GM23338 (cell line): ENCODE measurements around the gene GLCE. TPM values are rescaled to one million over a fixed set of nuclear protein-coding genes. Genes with fewer than 3 reads are reported as not detected.

Experiments used
- ATAC-seq: fragments of 200-7000 bp; cut with Tn5 transposase; 3 replicates; pipeline ENCODE4 v1.9.1; 2020
- DNase-seq: peaks from one replicate; pipeline ENCODE4 v3.0.0-alpha.2; 2015; ENCODE audit warnings: low spot score
- H2AFZ ChIP-seq: fragments of 200-600 bp; sonication (generic); 2 replicates; pipeline ENCODE4 v1.8.0; 2016; ENCODE audit warnings: antibody characterized with exemption, mild to moderate bottlenecking, moderate library complexity
- H3F3A ChIP-seq: fragments of 200-600 bp; sonication (generic); replicated peaks from 2 replicates; pipeline ENCODE4 v1.8.0; 2017; ENCODE audit warnings: antibody characterized with exemption, mixed run types, low read depth
- H3K27ac ChIP-seq: fragments of 200-600 bp; sonication (generic); 2 replicates; pipeline ENCODE4 v1.6.1; 2016; ENCODE audit warnings: low read depth
- H3K27me3 ChIP-seq: fragments of 200-600 bp; sonication (generic); 2 replicates; pipeline ENCODE4 v1.8.0; 2016; ENCODE audit warnings: mild to moderate bottlenecking, mixed run types, moderate library complexity; ENCODE audit not compliant: insufficient read depth
- H3K36me3 ChIP-seq: fragments of 200-600 bp; sonication (generic); 2 replicates; pipeline ENCODE4 v1.8.0; 2016; ENCODE audit warnings: mild to moderate bottlenecking; ENCODE audit not compliant: insufficient read depth
- H3K4me1 ChIP-seq: fragments of 200-600 bp; sonication (generic); 2 replicates; pipeline ENCODE4 v1.8.0; 2016; ENCODE audit warnings: mild to moderate bottlenecking, moderate library complexity; ENCODE audit not compliant: insufficient read depth
- H3K4me2 ChIP-seq: fragments of 200-600 bp; sonication (generic); 2 replicates; pipeline ENCODE4 v1.7.1; 2017; ENCODE audit warnings: mixed run types
- H3K4me3 ChIP-seq: fragments of 200-600 bp; sonication (generic); 2 replicates; pipeline ENCODE4 v1.6.1; 2016; ENCODE audit warnings: mixed run types
- H3K79me2 ChIP-seq: fragments of 200-600 bp; sonication (generic); replicated peaks from 2 replicates; pipeline ENCODE4 v1.8.0; 2017; ENCODE audit warnings: mild to moderate bottlenecking; ENCODE audit not compliant: insufficient read depth
- H3K9me2 ChIP-seq: fragments of 200-600 bp; sonication (generic); 2 replicates; pipeline ENCODE4 v1.8.0; 2017; ENCODE audit not compliant: insufficient read depth
- H4K20me1 ChIP-seq: fragments of 200-600 bp; sonication (generic); replicated peaks from 2 replicates; pipeline ENCODE4 v1.8.0; 2017; ENCODE audit warnings: mild to moderate bottlenecking; ENCODE audit not compliant: insufficient read depth
- H3K27ac Mint-ChIP-seq: 2 replicates; pipeline ENCODE4 v1.8.0; 2020; ENCODE audit warnings: inconsistent platforms, mild to moderate bottlenecking, moderate library complexity, mixed read lengths
- H3K27me3 Mint-ChIP-seq: 3 replicates; pipeline ENCODE4 v1.8.0; 2022; ENCODE audit warnings: low read depth, mild to moderate bottlenecking, moderate library complexity, mixed read lengths, inconsistent platforms; ENCODE audit not compliant: insufficient read depth, poor library complexity
- H3K36me3 Mint-ChIP-seq: 3 replicates; pipeline ENCODE4 v1.8.0; 2021; ENCODE audit warnings: low read depth, mild to moderate bottlenecking, inconsistent platforms, moderate library complexity, mixed read lengths
- H3K4me1 Mint-ChIP-seq: 3 replicates; pipeline ENCODE4 v1.8.0; 2020; ENCODE audit warnings: mild to moderate bottlenecking, inconsistent platforms, mixed read lengths
- H3K4me3 Mint-ChIP-seq: 3 replicates; pipeline ENCODE4 v1.8.0; 2021; ENCODE audit warnings: moderate library complexity, mild to moderate bottlenecking, inconsistent platforms, mixed read lengths
- H3K9me3 Mint-ChIP-seq: 3 replicates; pipeline ENCODE4 v1.8.0; 2020; ENCODE audit warnings: moderate library complexity, mild to moderate bottlenecking, inconsistent platforms, mixed read lengths
- CREB1 ChIP-seq: fragments of 250-450 bp; sonication (Bioruptor Pico); IDR thresholded peaks from 2 replicates; pipeline ENCODE4 v1.5.0; 2020; ENCODE audit warnings: low read depth, mild to moderate bottlenecking, moderate library complexity
- CTCF ChIP-seq, 2 experiments: fragments of 200-600 bp in 1 of 2; sonication (generic) in 1 of 2; conservative IDR thresholded peaks; 2 replicates each; pipeline versions ENCODE4 v1.5.1 to v1.6.1; 2016 to 2017; ENCODE audit warnings: antibody characterized with exemption in 2 of 2, low read depth in 2 of 2, mild to moderate bottlenecking in 2 of 2, moderate library complexity in 1 of 2
- ETS1 ChIP-seq: IDR thresholded peaks from 2 replicates; pipeline ENCODE4 v1.6.1; 2016; ENCODE audit warnings: antibody characterized with exemption
- EZH2 ChIP-seq: fragments of 200-600 bp; sonication (generic); IDR thresholded peaks from one replicate; pipeline ENCODE4 v1.8.0; 2017; ENCODE audit warnings: antibody characterized with exemption, mild to moderate bottlenecking, low read depth; ENCODE audit not compliant: unreplicated experiment
- EZH2phosphoT487 ChIP-seq: fragments of 200-600 bp; sonication (generic); IDR thresholded peaks from one replicate; pipeline ENCODE4 v1.8.1; 2018; ENCODE audit warnings: antibody characterized with exemption; ENCODE audit not compliant: unreplicated experiment
- JUNB ChIP-seq: IDR thresholded peaks from one replicate; pipeline ENCODE4 v1.6.1; 2016; ENCODE audit warnings: antibody characterized with exemption; ENCODE audit not compliant: unreplicated experiment
- NANOG ChIP-seq: IDR thresholded peaks from 2 replicates; pipeline ENCODE4 v1.6.1; 2016; ENCODE audit warnings: antibody characterized with exemption, borderline replicate concordance
- POLR2AphosphoS5 ChIP-seq: IDR thresholded peaks from 2 replicates; pipeline ENCODE4 v1.6.1; 2016; ENCODE audit warnings: antibody characterized with exemption, low read depth
- REST ChIP-seq: IDR thresholded peaks from one replicate; pipeline ENCODE4 v1.6.1; 2018; ENCODE audit warnings: antibody characterized with exemption; ENCODE audit not compliant: unreplicated experiment
- STAT1 ChIP-seq: IDR thresholded peaks from one replicate; pipeline ENCODE4 v1.6.1; 2016; ENCODE audit warnings: antibody characterized with exemption; ENCODE audit not compliant: unreplicated experiment
- ZNF114 ChIP-seq: fragments of 250-450 bp; sonication (Bioruptor Pico); IDR thresholded peaks from 2 replicates; pipeline ENCODE4 v1.5.0; 2020; ENCODE audit warnings: mild to moderate bottlenecking, moderate library complexity
- ZNF331 ChIP-seq: fragments of 250-450 bp; sonication (Bioruptor Pico); IDR thresholded peaks from 2 replicates; pipeline ENCODE4 v1.5.0; 2020; ENCODE audit warnings: low read depth, mild to moderate bottlenecking, moderate library complexity
- ZNF462 ChIP-seq: fragments of 250-450 bp; sonication (Bioruptor Pico); IDR thresholded peaks from 2 replicates; pipeline ENCODE4 v1.5.0; 2020; ENCODE audit warnings: mild to moderate bottlenecking, moderate library complexity
- polyA plus RNA-seq: library from polyadenylated mRNA; unstranded; fragments of >200 nt; fragmentation: Nextera tagmentation; extraction: Ambion mirVana; gene quantifications from 2 replicates; pipeline ENCODE4 v1.2.1, GENCODE V29; 2016
- total RNA-seq: library from RNA; depleted of rRNA; stranded (reverse); fragments of >200 nt; shearing (Covaris generic); gene quantifications from 2 replicates; pipeline ENCODE4 v1.2.3, GENCODE V29; 2014

The GLCE gene
- total and polyA plus RNA-seq, 2 experiments from 2014 or later, result 7.5 to 15.5 TPM

GRCh38 chr15:69282104-69282743, 121.8 kb downstream of the GLCE start:
- Mint-ChIP-seq H3K9me3 (no peaks in the 10 kb centered on the region; the same call in 2 of the 3 replicates), H3K27ac (no peak overlapping the region)

More at GRCh38 chr15:69282104-69282743, 121.8 kb downstream of the GLCE start:
- Histone ChIP-seq H3K4me3 (no peak overlapping the region), H3K27ac (no peak overlapping the region), H3K9me2 (no peaks in the 10 kb centered on the region), H3K79me2 (no peaks in the 10 kb centered on the region), H3K4me2 (no peak overlapping the region), H3K4me1 (no peaks in the 10 kb centered on the region), H3K27me3 (no peaks in the 10 kb centered on the region), H3K36me3 (no peaks in the 10 kb centered on the region), H4K20me1 (no peaks in the 10 kb centered on the region), H2AFZ (no peak overlapping the region), H3F3A (no peaks in the 10 kb centered on the region)
- no peaks in the 10 kb centered on the region for H3K36me3 Mint-ChIP-seq
- peaks cover 5% of the 10 kb centered on the region; the same call in 1 of the 3 replicates for H3K4me1 Mint-ChIP-seq
- TF ChIP-seq EZH2phosphoT487, result no peak
- TF ChIP-seq CREB1, result no peak
- TF ChIP-seq POLR2AphosphoS5, result no peak
- TF ChIP-seq CTCF (conservative IDR thresholded peaks at IDR 0.05; ENCODE audit: low read depth in 2 of 2), result no peak
- no peak for TF ChIP-seq NANOG
- TF ChIP-seq ZNF462 (CRISPR knock-in tag), result no peak
- no peak for TF ChIP-seq JUNB
- no peak for TF ChIP-seq ETS1
- TF ChIP-seq ZNF331 (CRISPR knock-in tag), result no peak
- TF ChIP-seq ZNF114 (CRISPR knock-in tag), result no peak
- no peak for TF ChIP-seq REST
- TF ChIP-seq EZH2, result no peak
- no peak for TF ChIP-seq STAT1
- peaks cover 3% of the 10 kb centered on the region for H3K27me3 Mint-ChIP-seq
- no peak overlapping the region for H3K4me3 Mint-ChIP-seq
- DNase-seq, result no peak
- ATAC-seq, result no peak
